Activated T-cell treated with anti-CD3 and anti-CD28 coated beads for 4 hours (primary cell): ENCODE results near the gene CIROP.

Source experiments
- DNase-seq: peaks from one replicate; pipeline ENCODE4 v3.0.0-alpha.2; 2020

The CIROP gene

DNA sequence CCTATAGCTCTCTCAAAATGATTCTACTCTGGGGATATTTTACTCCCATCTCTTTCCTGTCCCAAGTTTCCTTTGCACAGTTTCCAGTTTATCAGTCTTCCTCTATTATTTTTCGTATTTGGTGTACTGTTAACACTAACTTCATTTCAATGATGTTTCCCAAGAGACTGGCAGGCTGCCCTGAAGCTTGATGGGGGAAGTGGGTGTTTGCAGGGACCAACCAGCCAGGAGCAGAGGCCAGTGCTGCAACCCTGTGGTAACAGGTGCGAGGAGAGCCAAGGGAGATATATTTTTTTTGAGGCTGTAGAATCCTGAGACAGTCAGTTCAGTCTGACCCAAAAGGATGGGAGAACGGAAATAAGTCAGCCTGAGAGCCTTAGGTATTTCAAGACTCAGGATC, 26.1 kb upstream of the CIROP start:
- DNase-seq: no peak

DNA sequence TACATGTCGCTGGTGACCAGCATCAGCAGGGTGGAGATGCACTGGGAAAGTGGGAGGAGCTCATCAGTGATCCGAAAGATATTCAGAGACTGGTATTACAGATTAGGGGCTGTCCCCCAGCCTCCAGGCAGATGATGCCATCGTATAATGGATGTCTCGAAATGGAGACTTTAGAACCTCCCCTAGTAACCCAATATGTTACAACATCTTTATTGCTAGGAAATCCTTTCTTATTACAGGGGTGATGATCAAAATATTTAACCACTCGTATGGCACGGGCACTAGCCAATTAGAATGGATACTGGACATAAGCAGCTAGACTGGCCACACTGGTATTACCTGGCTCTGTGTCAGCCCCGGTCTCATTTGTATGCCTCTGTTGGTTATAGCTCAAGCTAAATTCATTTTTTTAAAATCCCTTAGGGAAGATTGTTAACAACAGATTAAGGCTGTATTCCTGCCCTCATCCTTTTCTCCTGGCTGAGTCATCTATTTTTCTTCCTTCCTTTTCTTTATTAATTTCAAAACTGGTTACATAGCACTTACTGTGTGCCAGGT, 25.0 kb upstream of the CIROP start:
- no peak for DNase-seq

DNA sequence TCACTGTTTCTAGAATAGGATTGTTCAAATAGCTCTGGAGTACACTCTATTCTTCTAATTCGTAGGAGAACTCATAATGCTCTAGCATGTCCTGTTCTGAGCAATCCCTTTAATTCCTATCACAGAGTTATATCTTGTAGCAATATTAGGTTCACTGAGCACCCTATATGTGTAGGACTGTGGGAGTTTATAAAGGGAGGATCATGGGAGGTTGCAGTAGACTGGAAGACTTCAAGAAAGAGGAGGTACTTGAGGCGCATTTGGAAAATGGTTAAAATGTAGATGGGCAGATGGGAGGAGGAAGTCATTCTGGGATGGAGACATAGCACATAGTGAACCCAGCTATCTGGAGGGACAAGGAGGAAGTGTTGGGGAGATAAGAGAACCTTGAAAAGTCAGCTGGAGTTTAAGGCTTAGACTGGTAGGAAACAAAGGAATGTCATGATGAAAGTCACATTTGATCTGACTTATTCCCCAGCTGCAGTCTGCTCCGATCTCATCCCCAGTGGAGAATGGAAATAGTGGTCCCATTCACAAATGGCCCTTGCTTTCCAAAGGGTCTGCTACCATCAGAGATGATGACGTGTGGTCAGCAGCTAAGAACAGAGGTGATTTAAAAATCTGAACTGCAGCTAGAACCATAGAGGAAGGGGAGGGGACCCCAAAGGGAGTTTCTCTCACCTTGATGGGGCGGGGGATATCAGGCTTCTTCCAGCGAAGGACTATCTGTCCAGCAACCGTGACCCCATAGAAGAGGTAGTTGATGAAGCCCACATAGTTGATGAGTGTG, 24.4 kb upstream of the CIROP start:
- DNase-seq: no peak

DNA sequence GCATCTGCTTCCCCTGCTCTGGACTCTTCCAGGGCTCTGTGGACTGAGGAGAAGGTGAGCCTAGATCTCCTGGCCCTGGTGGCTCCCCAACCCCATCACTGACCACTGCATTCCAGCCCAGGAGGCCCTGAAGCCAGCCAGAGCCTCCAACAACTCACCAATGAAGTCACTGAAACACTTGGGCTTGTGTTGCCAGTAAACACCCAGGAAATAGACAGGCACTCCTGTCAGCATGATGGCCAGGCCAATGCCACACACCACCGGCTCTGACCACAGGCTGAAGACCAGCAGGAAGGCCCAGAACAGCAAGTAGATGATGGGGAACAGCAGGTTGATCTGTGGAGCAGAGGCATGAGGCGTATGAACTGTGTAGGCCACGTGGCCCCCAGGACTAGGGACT, 23.1 kb upstream of the CIROP start:
- DNase-seq: no peak

DNA sequence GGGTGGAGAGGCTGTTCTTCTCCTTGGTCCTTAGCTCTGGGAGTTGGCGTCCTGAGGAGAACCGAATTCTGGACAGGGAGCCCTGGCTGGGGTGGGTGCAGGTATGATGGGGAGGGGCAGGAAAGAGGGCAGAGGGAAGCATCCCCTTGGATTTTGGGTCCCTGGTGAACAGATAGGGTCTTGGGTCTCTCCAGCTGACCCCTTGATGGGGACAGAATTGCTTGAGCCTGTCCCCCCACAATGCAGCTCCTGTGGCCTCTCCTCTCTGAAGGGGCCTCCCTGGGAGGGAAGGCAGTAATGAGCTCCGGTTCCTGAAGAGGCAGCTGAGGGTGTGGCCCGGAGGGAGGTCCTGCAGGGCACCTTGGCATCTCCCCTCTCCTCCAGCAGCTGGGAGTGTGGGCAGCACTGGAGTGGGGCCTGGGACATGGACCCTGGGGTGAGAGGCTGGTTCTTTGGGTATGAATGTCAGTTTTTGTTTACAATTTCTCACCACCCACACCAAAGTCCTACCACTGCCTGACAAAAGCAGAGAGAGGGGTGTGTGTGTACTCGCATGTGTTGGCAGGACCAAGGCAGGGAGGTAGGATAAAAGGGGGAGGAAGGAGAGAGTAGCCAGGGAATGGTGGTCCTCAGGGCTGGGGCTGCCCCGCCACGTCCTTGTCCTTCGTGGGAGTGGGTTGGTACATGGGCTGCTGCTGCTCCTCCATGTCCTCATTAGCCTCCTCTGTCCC, 21.9 kb upstream of the CIROP start:
- DNase-seq: no peak

DNA sequence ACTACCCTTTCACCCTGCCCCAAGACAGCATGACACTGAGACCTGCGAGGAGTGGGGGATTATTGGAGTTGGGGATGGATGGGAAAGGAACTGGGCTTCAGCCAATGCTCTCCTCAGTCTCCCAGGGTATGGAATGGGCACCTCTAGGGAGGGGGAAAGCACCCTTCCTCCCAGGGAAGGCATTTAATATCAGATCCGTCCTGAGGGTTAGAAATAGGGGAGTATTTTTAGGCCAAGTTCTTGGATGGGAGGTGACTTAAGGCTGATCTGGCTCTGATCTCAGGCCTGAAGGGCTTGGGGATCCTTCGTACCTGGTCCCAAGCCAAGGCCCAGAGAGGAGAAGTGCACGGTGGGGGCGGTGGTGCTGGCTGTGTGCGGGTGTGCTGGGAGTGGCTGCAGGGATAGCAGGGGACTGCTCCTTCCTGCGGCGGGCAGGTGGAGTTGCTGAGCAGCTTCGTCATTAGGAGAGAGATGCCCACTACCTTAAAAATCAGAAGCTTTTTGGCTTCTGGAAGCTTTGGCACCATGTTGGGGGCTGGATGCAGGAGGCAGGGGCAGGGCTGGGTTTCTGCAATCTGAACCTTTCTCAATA, 21.2 kb upstream of the CIROP start:
- DNase-seq: no peak

DNA sequence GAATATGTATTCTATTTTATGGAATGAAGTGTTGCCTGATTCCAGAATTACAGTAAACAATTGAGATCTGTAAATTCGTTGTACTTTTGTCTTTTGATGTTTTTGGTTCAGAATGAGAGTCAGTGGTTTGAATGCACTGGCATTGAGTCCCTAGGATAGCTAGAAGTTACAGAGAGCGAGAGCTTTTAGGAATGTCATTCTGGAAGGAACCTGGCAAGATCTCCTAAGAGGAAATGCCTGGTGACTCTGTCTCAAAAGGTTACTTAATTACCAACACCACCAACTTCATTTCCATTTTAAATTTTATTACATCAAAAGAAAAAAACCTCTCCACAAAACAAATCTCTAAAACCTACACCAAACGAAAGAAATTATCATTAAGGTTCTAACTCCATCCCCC, 20.2 kb upstream of the CIROP start:
- no peak for DNase-seq

DNA sequence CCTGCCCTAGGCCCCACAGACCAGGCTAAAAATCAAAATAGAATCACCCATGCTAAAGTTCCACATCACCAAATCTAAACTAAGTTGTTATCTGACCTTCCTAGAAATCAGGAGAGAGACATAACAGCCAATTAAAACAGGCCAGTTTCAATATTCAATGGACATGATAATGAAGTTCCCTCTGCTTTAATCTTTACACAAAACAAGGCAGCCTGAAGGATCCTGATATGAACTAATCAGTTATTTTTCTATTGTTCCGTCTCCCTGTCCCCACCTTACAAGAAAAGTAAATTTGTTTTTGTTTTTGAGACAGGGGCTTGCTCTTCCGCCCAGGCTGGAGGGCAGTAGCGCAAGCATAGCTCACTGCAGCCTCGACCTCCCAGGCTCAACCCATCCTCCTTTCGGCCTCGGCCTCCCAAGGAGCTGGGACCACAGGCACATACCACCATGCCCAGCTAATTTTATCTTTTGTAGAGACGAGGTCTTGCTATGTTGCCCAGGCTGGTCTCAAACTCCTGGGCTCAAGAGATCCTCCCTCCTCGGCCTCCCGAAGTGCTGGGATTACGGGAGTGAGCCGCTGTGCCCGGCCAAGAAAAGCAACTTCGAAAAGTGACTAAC, 19.7 kb upstream of the CIROP start:
- DNase-seq: no peak

DNA sequence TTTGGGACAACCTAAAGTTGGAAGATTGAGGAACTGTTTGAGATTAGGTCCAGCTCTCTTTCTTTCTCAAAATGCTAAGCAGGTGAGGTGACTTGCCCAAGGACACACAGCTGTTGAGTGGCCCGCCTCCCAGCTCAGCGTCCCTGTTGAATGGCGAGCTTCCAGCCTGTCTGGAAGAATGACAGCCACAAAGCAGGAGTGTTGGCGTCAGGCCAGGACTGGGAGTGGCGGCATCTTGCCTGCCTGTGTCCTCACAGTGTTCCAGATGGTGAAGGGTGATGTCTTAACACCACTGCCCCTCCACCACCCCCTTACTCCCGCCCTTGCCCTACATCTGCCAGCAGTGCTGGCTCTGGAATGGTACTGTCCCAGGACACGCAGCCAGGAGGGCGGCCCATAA, 18.6 kb upstream of the CIROP start:
- no peak for DNase-seq

DNA sequence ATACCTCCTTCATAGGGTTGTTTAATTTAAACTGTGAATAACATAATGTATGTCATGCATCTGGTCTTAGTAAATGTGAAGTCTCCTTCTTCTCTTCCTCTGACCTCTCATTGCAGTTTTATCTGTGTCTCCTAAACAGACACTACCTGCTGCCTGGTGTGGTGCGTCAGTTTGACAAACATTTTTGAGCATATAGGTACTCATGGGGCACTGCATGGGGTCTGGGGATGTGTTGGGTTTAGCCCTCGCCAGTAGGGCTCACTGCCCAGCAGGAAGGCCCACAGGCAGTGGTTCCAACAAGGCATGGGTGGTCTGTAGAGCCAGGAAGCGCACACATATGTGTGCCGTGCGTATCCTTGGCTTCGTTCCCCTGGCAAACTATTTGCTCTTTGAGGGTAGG, 17.3 kb upstream of the CIROP start:
- DNase-seq: no peak

DNA sequence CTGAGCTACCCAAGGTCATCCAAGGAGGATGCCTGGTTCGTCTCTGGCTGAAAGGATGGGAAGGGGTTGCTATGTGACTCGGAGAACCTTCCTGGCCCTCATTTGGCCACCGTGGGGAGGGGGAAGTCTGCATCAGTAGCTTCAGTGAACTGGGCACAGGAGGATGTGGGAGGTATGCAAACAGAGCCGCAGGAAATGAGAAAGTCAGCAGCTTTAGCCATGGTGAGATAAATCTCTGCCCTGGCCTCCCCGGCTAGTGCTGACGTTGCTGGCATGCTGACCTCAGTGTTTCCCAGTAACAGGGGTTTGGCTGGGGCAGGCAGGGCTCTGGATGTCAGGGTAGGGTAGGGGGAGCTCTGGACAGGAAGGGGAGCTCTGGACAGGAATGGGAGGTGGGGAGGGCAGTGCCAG, 16.6 kb upstream of the CIROP start:
- DNase-seq: no peak

DNA sequence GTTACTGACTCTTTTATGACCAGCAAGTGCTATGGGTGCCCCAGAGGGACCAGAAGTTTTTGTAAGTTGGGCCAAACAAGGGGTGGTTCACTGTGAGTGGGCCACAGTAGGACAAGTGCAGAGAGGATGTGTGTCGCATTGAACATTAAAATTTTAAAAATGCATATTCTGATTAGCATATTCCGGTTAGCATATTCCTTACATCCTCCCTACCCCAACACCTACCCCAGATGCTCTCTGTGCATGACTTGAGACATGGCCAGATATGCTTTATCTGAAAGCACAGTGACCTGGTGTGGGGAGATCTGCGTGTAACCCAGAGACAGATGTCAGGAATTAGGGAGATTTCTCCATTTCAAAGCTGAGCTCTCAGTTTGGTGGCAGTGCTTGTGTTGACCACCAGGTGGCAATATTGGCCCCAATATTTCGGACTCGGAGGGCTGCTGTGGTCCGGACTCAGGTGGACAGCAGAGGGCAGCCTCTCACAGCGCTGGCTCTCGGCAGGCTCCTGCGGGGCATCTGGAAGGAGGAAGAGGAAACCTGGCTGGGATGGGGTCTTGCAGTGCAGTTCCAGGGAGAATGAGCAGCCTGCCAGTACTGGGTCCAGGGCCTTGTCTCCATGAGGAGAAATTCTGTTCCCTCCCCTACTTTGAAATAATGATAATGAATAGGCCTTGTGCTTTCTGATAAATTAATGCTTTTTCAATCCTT, 15.9 kb upstream of the CIROP start:
- peak; percentile 60 for DNase-seq

DNA sequence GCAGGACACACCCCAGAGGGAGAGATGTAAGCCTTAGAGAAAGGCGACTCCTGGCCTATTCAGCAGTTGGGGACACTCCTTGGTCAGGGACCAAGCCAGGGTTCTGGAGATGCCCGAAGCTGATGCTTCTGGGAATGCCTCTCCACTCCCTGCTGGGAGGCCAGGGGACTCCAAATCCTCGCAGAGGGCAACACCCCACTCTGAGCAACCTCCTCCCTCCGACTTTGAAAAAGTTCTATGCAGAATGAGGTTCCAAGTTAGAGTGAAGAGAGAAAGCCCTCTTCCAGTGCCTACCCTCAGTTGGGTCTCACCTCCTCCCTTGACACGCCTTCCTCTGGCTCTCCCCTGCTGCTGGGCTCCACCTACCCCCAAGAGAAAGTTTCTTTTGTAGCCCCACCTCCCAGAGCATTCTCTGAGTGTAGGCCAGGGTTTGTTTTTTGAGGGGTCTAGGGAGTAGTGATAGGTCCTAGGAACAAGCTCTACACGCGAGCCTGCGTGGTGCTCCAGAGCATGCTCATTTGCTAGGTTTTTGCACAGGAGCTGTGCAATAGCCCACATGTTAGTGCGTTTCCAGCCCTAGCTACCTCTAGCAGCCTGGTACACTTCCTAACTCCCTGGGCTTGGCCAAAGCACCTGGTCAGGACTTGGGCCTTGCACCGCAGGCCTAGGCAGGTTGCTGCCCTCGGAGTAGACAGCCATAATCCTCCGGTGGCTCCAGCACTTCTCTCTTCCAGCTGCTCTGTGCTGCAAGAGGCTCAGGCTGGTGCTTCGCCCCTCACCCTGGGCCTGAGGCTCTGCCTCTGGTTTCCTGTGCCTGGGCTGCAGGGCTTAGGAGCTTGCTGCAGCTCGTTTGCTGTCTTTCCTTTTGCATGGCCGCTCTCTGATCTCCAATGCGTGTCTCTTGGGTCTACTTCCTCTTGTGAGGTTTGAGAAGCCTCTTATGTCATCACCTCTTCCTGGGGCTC, 14.9 kb upstream of the CIROP start:
- DNase-seq: no peak

DNA sequence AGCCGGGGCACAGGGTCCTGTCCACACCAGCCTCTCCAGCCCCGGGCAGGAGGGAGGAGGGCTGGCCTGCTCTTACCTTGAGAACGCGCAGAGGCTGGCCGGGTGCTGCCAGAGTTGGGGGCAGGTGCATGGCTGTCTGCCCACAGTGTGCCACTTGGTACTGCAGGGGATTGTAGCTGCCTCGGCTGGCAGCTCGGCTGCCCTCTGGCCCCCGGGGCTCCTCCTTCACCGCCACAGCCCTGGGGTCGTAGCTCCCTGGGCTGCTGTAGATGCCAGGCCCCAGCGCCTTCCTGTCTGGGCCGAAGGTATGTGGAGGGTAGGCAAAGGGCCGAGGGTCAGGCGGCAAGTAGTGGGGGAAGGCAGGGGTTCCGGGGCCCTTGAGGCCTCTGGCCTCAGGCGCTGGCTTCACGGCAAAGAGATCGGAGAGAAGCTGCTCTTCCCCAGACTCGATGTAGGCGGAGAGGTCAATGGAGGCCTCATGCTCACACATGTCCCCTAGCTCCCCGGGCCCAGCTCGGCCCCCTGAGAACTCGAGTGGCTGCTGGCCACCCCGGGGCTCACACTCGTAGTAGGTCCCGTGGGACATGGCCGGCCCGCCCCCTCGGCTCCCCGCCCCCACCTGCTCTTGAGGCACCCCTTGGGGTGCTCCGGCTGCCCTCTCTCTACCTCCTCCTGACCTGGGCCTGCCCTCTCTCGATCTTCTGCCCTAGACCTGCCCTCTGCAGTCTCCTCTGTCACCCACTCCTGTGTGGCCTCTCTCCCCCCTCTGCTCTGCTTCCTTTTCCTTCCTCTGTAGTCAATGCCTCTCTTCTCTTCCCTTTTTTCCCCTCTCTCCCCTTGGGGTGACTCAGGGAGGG, 13.9 kb upstream of the CIROP start, which contains the start of gene CEBPE:
TSS of gene CEBPE (minus strand) at position 750 of the 857 bp plus-strand sequence. CDS start at position 586, 164 bp downstream.
- no peak for DNase-seq

DNA sequence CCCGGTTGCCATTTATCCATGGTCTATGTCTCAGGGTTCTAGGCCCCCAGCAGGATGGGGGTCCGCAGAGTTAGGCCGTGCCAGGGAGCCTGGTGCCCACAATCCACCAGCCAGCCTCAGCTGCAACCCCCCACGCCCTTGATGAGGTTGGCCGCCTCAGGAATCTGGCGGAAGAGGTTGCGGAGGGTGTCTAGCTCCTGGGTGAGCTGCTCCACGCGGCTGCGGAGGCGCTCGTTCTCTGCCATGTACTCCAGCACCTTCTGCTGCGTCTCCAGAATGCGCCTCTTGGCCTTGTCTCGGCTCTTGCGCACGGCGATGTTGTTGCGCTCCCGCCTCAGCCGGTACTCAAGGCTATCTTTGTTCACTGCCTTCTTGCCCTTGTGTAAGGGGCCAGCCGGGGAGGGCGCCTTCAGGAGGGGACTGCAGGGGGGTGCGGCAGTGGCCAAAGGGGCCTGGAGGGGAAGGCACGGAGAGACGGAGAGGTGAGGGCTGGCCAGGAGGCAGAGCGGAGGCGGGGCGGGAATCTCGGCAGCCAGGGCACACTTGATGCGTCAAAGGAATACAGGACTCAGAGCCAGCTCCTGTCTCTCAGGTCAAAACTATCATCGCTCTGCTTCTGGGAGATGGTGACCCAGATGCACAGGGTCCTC, 12.7 kb upstream of the CIROP start:
- DNase-seq: no peak

DNA sequence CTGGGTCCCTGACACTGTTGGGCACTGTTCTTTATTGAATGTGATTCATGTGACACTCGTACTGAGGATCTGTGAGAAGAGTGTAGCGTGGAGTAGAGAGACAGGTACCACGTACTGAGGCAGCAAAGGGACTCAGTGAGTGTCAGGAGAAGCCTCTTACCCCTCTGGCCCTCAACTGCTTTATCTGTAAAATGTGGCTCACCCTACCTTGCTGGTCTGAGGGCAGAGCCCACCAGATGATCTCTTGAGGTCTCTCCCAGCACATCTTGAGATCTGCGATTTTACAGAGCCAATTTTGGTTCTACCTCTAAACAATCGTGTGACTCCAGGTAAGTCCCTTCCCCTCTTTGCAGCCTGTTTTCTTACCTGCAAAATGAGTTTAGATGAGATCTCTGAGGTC, 11.1 kb upstream of the CIROP start:
- DNase-seq: no peak

DNA sequence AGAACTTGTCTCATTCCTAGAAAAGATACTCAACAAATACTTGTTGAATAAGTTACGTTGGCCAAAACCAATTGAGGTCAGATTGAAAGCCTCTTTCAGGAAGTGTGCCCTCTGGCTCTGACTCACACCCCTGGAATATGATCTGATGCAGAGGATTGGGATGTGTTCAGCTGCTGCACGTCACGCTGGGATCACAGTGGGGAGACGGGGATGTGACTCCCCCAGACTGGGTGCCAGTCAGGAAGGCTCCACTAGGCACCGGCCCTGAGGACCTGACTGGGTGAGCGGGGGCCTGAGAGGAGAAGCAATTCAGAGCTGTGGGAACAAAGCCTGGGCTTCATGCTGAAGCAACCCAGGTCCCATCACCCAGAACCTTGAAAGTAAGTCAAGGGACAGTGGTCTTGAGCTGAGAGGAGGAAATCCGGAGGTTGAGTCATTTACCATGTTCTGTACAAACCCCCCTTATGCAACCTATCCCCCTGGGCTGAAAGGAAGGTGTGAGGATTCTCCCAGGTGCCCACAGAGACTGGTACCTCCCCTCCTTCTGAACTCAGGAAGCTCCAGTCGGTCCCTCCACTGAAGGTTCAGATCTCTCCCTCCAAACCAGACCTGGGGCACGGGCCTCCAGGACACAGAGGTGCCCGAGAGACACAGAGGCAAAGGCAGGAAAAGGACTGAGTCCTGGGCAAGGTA, 10.4 kb upstream of the CIROP start:
- no peak for DNase-seq

DNA sequence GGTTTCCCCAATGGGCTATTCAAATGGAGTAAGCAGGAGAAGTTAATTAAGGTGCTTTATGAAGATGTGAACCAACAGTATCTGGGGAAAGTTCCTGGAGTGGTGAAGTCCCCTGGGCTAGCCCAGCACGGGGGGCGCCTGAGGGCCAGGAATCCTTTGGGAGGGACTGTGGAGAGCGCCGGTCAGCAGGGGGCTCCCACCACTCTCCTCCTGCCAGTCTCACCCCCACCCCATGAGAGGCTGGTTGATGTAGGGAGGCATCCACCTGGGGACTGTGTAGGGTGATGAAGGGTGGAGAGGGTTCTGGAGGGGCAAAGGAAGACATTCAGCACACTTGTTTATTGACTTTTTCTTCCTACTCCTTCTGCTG, 9.9 kb upstream of the CIROP start:
- DNase-seq: no peak

DNA sequence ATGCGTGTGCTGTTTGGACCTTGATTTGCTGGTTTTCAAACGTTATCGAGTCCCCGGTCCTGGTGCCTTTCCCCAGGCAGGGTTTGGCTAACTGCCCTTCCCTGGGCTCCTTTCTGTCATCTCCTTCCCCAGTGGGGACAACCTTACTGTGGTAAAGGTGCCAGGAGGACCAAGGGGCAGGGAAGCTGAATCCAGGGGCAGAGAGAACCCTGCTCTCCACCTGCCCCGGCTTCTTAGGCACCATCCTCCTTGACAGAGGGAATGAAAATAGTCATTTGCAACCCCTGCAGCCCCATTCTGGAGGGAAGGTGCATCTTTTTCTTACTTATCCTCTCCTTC, 9.3 kb upstream of the CIROP start:
- DNase-seq: no peak
